GM10266 (cell line): ENCODE results near the gene VAT1.
"Not testable (repeated sequence)": the region's sequence is repeated elsewhere in the genome, so short reads cannot be mapped to it uniquely, and the experiment has no call there.

Experiments used
- DNase-seq: peaks from one replicate; pipeline ENCODE4 v3.0.0; 2012; ENCODE audit errors: extremely low spot score
- TF ChIP-seq, protein P1 (sequence below): IDR thresholded peaks from 2 replicates; pipeline ENCODE4 v1.5.1; 2012; ENCODE audit warnings: mild to moderate bottlenecking, low read depth; ENCODE audit not compliant: control insufficient read depth, insufficient read depth; ENCODE audit errors: missing control alignments

The VAT1 gene

GRCh38 chr17:42985225-42985624 is 37.0 kb downstream of the VAT1 start:
- peak; percentile 67 for DNase-seq
- TF ChIP-seq, protein P1, sequence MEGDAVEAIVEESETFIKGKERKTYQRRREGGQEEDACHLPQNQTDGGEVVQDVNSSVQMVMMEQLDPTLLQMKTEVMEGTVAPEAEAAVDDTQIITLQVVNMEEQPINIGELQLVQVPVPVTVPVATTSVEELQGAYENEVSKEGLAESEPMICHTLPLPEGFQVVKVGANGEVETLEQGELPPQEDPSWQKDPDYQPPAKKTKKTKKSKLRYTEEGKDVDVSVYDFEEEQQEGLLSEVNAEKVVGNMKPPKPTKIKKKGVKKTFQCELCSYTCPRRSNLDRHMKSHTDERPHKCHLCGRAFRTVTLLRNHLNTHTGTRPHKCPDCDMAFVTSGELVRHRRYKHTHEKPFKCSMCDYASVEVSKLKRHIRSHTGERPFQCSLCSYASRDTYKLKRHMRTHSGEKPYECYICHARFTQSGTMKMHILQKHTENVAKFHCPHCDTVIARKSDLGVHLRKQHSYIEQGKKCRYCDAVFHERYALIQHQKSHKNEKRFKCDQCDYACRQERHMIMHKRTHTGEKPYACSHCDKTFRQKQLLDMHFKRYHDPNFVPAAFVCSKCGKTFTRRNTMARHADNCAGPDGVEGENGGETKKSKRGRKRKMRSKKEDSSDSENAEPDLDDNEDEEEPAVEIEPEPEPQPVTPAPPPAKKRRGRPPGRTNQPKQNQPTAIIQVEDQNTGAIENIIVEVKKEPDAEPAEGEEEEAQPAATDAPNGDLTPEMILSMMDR = no peak

- TF ChIP-seq, protein P1 = no peak
- DNase-seq = no peak
Observed at GRCh38 chr17:42982266-42982665, 39.9 kb downstream of the VAT1 start.

DNA sequence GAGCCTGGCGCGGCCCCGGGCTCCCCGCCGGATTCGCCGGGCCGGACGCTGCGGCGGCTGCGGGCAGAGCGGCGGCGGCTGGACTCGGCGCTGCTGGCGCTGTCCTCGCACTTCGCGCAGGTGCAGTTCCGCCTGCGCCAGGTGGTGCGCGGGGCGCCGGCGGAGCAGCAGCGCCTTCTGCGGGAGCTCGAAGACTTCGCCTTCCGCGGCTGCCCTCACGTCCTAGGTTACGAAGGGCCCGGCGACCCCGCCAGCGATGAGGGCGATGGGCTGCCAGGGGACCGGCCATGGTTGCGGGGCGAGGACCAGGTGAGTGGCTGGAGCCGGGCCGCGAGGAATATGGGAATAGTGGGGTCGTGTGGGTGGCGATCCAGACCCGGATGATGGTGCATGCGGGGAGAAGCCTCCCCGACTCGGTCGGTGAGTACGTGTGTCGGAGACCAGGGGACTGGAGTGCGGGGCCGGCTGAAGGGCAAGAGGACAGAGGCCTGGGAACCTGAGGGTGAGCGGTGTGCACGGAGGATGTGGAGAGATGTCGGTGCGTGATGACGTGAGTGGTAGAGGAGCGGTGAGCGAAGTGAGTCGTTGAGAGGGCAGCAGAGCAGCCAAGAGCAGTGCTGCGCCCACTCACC is 41.3 kb downstream of the VAT1 start:
- DNase-seq = peak; percentile 84
- TF ChIP-seq, protein P1 = peak; percentile 46

DNA sequence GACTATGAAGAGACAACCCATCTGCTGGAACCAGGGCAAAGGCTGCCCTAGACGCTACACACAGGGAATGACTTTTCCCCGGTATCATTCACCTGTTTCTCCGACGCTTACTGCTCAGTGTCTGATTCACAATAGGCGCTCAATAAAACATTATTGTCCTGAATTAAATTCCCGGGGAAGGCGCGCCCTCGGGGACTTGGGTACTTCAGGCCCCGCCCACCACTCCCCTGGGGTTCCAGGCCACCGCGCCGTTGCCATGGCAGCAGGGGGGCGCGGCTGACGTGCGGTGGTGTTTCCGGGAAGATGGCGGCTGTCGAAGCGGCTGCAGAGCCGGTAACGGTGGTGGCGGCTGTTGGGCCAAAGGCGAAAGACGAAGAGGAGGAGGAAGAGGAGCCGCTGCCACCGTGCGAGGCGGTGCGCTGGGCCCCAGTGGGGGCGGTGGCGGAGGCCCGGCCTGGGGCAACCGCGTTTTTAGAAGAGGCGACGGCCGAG is 41.9 kb downstream of the VAT1 start, which contains the start of gene RUNDC1:
TSS of gene RUNDC1 (plus strand) at position 292 of the 492 bp plus-strand sequence. CDS start at position 304, 12 bp downstream.
- peak; percentile 97 for DNase-seq
- TF ChIP-seq, protein P1 = no peak

GRCh38 chr17:42979511-42980273 is 42.5 kb downstream of the VAT1 start, which contains the start of gene PTGES3L:
Gene PTGES3L, minus strand, starts transcription at chr17:42980080. Its CDS starts 27 bp downstream, at chr17:42980053.
- peak; percentile 89 for DNase-seq
- TF ChIP-seq, protein P1 = no peak

DNA sequence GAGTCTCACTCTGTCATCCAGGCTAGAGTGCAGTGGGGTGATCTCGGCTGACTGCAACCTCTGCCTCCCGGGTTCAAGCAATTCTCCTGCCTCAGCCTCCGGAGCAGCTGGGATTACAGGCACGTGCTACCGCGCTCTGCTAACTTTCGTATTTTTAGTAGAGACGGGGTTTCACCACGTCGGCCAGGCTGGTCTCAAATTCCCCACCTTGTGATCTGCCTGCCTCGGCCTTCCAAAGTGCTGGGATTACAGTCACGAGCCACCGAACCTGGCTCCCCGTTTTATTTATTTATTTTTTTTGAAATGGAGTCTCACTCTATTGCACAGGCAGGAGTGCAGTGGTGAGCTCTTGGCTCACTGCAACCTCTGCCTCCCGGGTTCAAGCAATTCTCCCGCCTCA is 46.5 kb downstream of the VAT1 start:
- DNase-seq = not testable (repeated sequence)

GRCh38 chr17:42975265-42975664 is 46.9 kb downstream of the VAT1 start:
- TF ChIP-seq, protein P1 = no peak
- peak; percentile 21 for DNase-seq

- not testable (repeated sequence) for DNase-seq
Observed at GRCh38 chr17:42973323-42973722, 48.9 kb downstream of the VAT1 start.
